Articular chondrocyte of knee joint (primary cell): ENCODE results near the gene QARS1. TPM values are rescaled to one million over a fixed set of nuclear protein-coding genes. Genes with fewer than 3 reads are reported as not detected.

Source experiments
- small RNA-seq: library from RNA; depleted of rRNA; stranded (forward); fragments of <200 nt; gene quantifications from one replicate; pipeline ENCODE3, GENCODE V24; 2012
- total RNA-seq: library from RNA; depleted of rRNA; stranded (reverse); fragments of >200 nt; gene quantifications from 2 replicates; pipeline ENCODE4 v1.2.3, GENCODE V29; 2012

Gene QARS1
- 293 and 338 TPM in 2 replicates for total RNA-seq

GRCh38 chr3:49104427-49105291 lies at the start of gene QARS1:
QARS1 (minus strand) TSS chr3:49104757; CDS start chr3:49104733, 24 bp downstream.

GRCh38 chr3:49132437-49133225 lies 28.1 kb upstream of the QARS1 start, which contains the start of gene LAMB2:
LAMB2 (minus strand) TSS chr3:49133050; CDS start chr3:49132867, 183 bp downstream.

DNA sequence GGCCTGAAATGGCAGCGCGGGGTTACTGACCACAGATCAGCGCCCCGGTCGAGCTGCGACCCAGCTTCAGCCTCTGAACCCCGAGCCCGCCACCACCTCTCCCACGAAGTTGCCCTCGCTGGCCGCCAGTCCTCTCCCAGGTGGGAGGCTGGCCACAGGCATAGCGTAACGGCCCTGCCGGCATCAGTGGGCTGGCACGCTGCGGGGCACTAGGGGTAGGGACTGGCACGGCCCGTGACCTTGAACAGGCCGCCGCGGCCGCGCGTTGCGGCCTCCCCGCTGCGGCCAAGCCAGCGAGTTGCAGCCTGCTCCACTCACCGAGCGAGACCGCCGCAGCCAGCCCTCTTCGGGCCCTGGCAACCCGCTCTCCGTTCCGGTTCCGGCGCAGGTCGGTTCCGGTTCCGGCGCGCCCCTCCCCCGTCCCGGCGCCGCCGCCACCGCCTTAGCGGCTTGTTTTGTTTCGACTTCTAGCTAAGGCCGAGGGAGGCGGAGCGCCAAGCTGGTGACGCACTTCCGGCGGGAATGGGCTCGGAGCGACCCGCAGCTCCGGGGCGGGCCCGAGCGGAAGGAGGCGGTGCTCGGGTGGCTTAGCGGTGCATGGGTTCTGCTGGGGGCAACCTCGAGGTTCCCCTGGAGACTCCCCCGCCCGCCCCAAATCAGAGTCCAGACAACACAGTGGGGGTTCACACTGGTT lies 16.0 kb upstream of the QARS1 start, which contains the start of gene USP19:
Gene USP19, minus strand, starts transcription at position 386 of the 694 bp plus-strand sequence. CDS start 1,678 bp downstream, outside the sequence.

GRCh38 chr3:49093853-49094767 lies 10.4 kb downstream of the QARS1 start, which contains the start of gene QRICH1:
QRICH1 (minus strand) TSS chr3:49094071; CDS start chr3:49077017, 17,054 bp downstream.

Small RNAs within 50 kb of the gene (small RNA-seq; reads per million reads assigned to genes)
- gene RN7SL182P, result not detected

Other genes starting within 250 kb of the QARS1 start
- gene SLC25A20, start 205.9 kb downstream of the QARS1 start, total RNA-seq, result 15.7 and 25.4 TPM in 2 replicates
- gene ARIH2, start 185.9 kb downstream of the QARS1 start, total RNA-seq, result 61.2 and 70.3 TPM in 2 replicates
- 17.9 and 23.1 TPM in 2 replicates for gene P4HTM, start 114.5 kb downstream of the QARS1 start, total RNA-seq
- 49.0 and 74.4 TPM in 2 replicates for gene WDR6, start 97.4 kb downstream of the QARS1 start, total RNA-seq
- gene DALRD3, start 86.2 kb downstream of the QARS1 start, total RNA-seq, result 40.8 and 44.0 TPM in 2 replicates
- gene NDUFAF3, start 82.6 kb downstream of the QARS1 start, total RNA-seq, result 36.6 and 46.3 TPM in 2 replicates
- 245 and 354 TPM in 2 replicates for gene IMPDH2, start 75.4 kb downstream of the QARS1 start, total RNA-seq
- gene QRICH1, start 10.7 kb downstream of the QARS1 start, total RNA-seq, result 75.8 and 114 TPM in 2 replicates
- gene USP19, start 16.1 kb upstream of the QARS1 start, total RNA-seq, result 30.4 and 34.6 TPM in 2 replicates
- 276 and 322 TPM in 2 replicates for gene LAMB2, start 28.3 kb upstream of the QARS1 start, total RNA-seq
- 16.6 and 24.1 TPM in 2 replicates for gene CCDC71, start 61.6 kb upstream of the QARS1 start, total RNA-seq
- gene KLHDC8B, start 66.8 kb upstream of the QARS1 start, total RNA-seq, result 15.7 and 17.2 TPM in 2 replicates
- gene C3orf62, start 172.5 kb upstream of the QARS1 start, total RNA-seq, result 2.4 and 2.5 TPM in 2 replicates
- gene USP4, start 235.3 kb upstream of the QARS1 start, total RNA-seq, result 24.8 and 25.7 TPM in 2 replicates